MM.1S (cell line): ENCODE data around the gene VCPKMT.
"Not testable (repeated sequence)": the region's sequence is repeated elsewhere in the genome, so short reads cannot be mapped to it uniquely, and the experiment has no call there.

Source experiments
- DNase-seq: peaks from one replicate; pipeline ENCODE4 v3.0.0-alpha.2; 2015
- H2AFZ ChIP-seq: fragments of 300-600 bp; sonication (generic); 2 replicates; pipeline ENCODE4 v1.6.0; 2016; ENCODE audit warnings: antibody characterized with exemption, low read length
- H3F3A ChIP-seq: fragments of 300-600 bp; sonication (generic); 2 replicates; pipeline ENCODE4 v1.6.1; 2016; ENCODE audit warnings: mild to moderate bottlenecking, antibody characterized with exemption, low read length, moderate library complexity, mixed read lengths; ENCODE audit not compliant: insufficient read depth
- H3K27ac ChIP-seq: fragments of 300-600 bp; sonication (generic); 2 replicates; pipeline ENCODE4 v1.5.1; 2016; ENCODE audit warnings: mild to moderate bottlenecking, low read length
- H3K27me3 ChIP-seq: fragments of 300-600 bp; sonication (generic); replicated peaks from 2 replicates; pipeline ENCODE4 v1.6.0; 2016; ENCODE audit warnings: low read length; ENCODE audit not compliant: insufficient read depth
- H3K36me3 ChIP-seq: fragments of 300-600 bp; sonication (generic); replicated peaks from 2 replicates; pipeline ENCODE4 v1.6.1; 2016; ENCODE audit warnings: mild to moderate bottlenecking, low read length, mixed read lengths; ENCODE audit not compliant: insufficient read depth
- H3K4me1 ChIP-seq: fragments of 300-600 bp; sonication (generic); 2 replicates; pipeline ENCODE4 v1.6.1; 2016; ENCODE audit warnings: low read length, mixed read lengths
- H3K4me2 ChIP-seq: fragments of 300-600 bp; sonication (generic); 2 replicates; pipeline ENCODE4 v1.6.0; 2016; ENCODE audit warnings: low read depth, low read length
- H3K4me3 ChIP-seq: fragments of 300-600 bp; sonication (generic); 2 replicates; pipeline ENCODE4 v1.5.1; 2016; ENCODE audit warnings: low read length, mixed read lengths
- H3K79me2 ChIP-seq: fragments of 300-600 bp; sonication (generic); 2 replicates; pipeline ENCODE4 v1.6.1; 2016; ENCODE audit warnings: mixed run types, low read length, mixed read lengths
- H3K9ac ChIP-seq: fragments of 300-600 bp; sonication (generic); 2 replicates; pipeline ENCODE4 v1.6.1; 2016; ENCODE audit warnings: low read length, mixed read lengths
- H3K9me2 ChIP-seq: fragments of 300-600 bp; sonication (generic); replicated peaks from 2 replicates; pipeline ENCODE4 v1.6.1; 2016; ENCODE audit warnings: mild to moderate bottlenecking, low read length, mixed read lengths; ENCODE audit not compliant: insufficient read depth
- H3K9me3 ChIP-seq: fragments of 300-600 bp; sonication (generic); replicated peaks from 2 replicates; pipeline ENCODE4 v1.6.1; 2016; ENCODE audit warnings: mild to moderate bottlenecking, low read length, mixed read lengths; ENCODE audit not compliant: insufficient read depth
- H4K20me1 ChIP-seq: fragments of 300-600 bp; sonication (generic); 2 replicates; pipeline ENCODE4 v1.6.1; 2016; ENCODE audit warnings: mild to moderate bottlenecking, low read length, moderate library complexity, mixed read lengths; ENCODE audit not compliant: insufficient read depth
- CTCF ChIP-seq: fragments of 300-600 bp; sonication (generic); IDR thresholded peaks from 2 replicates; pipeline ENCODE4 v1.5.1; 2016; ENCODE audit warnings: antibody characterized with exemption, low read length, mixed read lengths
- EZH2 ChIP-seq: fragments of 300-600 bp; sonication (generic); optimal IDR thresholded peaks from 2 replicates; pipeline ENCODE3; 2017; ENCODE audit warnings: low read depth, mild to moderate bottlenecking, antibody characterized with exemption, low read length, mixed read lengths
- EZH2phosphoT487 ChIP-seq: fragments of 300-600 bp; sonication (generic); IDR thresholded peaks from 2 replicates; pipeline ENCODE4 v1.6.1; 2018; ENCODE audit warnings: antibody characterized with exemption, low read length

The VCPKMT gene

GRCh38 chr14:50083467-50084337, 32.7 kb downstream of the VCPKMT start:
- H3K9me3 ChIP-seq: no peaks in the 10 kb centered on the region
- H3F3A ChIP-seq: peaks cover 26% of the 10 kb centered on the region
- H3K4me3 ChIP-seq: peak overlapping the region; percentile 29; the same call in 1 of the 2 replicates
- peak overlapping the region; percentile 99 for H3K27ac ChIP-seq
- no peak overlapping the region for H2AFZ ChIP-seq
- peak overlapping the region; percentile 61 for H3K4me2 ChIP-seq
- no peaks in the 10 kb centered on the region for H3K9me2 ChIP-seq
- no peaks in the 10 kb centered on the region for H3K79me2 ChIP-seq
- DNase-seq: peak; percentile 18
- no peaks in the 10 kb centered on the region for H3K36me3 ChIP-seq
- TF ChIP-seq EZH2: no peak
- no peak for TF ChIP-seq CTCF
- TF ChIP-seq EZH2phosphoT487: no peak
- H3K9ac ChIP-seq: peak overlapping the region; percentile 73
- peaks cover 38% of the 10 kb centered on the region for H3K4me1 ChIP-seq
- no peaks in the 10 kb centered on the region for H4K20me1 ChIP-seq
- H3K27me3 ChIP-seq: no peaks in the 10 kb centered on the region

- Histone ChIP-seq H3K27ac (peak overlapping the region; percentile 99), H3K9me2 (no peaks in the 10 kb centered on the region), H4K20me1 (no peaks in the 10 kb centered on the region), H3K4me3 (peak overlapping the region; percentile 29; the same call in 1 of the 2 replicates), H3F3A (peaks cover 24% of the 10 kb centered on the region), H3K4me1 (peaks cover 35% of the 10 kb centered on the region), H3K79me2 (no peaks in the 10 kb centered on the region), H3K9me3 (no peaks in the 10 kb centered on the region), H3K4me2 (peak overlapping the region; percentile 61), H2AFZ (no peak overlapping the region), H3K9ac (peak overlapping the region; percentile 73), H3K36me3 (no peaks in the 10 kb centered on the region), H3K27me3 (no peaks in the 10 kb centered on the region)
- DNase-seq: peak; percentile 82
- TF ChIP-seq EZH2 (no peak), CTCF (no peak), EZH2phosphoT487 (no peak)
Observed at GRCh38 chr14:50082784-50083466, 33.4 kb downstream of the VCPKMT start.

- H3K27me3 ChIP-seq: no peaks in the 10 kb centered on the region
- peak overlapping the region; percentile 50; the same call in 1 of the 2 replicates for H3K9ac ChIP-seq
- no peak overlapping the region for H2AFZ ChIP-seq
- no peak for TF ChIP-seq EZH2phosphoT487
- no peak for TF ChIP-seq EZH2
- TF ChIP-seq CTCF: no peak
- H3K4me1 ChIP-seq: peaks cover 29% of the 10 kb centered on the region
- no peaks in the 10 kb centered on the region for H3K9me2 ChIP-seq
- peak overlapping the region; percentile 99; the same call in 1 of the 2 replicates for H3K27ac ChIP-seq
- no peak for DNase-seq
- H3K9me3 ChIP-seq: no peaks in the 10 kb centered on the region
- H3K36me3 ChIP-seq: no peaks in the 10 kb centered on the region
- H3K79me2 ChIP-seq: no peaks in the 10 kb centered on the region
- H4K20me1 ChIP-seq: no peaks in the 10 kb centered on the region
- peaks cover 18% of the 10 kb centered on the region for H3F3A ChIP-seq
- peak overlapping the region; percentile 61; the same call in 1 of the 2 replicates for H3K4me2 ChIP-seq
- H3K4me3 ChIP-seq: no peak overlapping the region
Observed at GRCh38 chr14:50082308-50082742, 34.0 kb downstream of the VCPKMT start.

GRCh38 chr14:50079103-50079502, 37.3 kb downstream of the VCPKMT start:
- H3K4me2 ChIP-seq, H3K36me3 ChIP-seq: not testable (repeated sequence)
- peaks cover 19% of the 10 kb centered on the region for H3K4me1 ChIP-seq

GRCh38 chr14:50073663-50074062, 42.7 kb downstream of the VCPKMT start:
- not testable (repeated sequence) for H3K4me1 ChIP-seq, H3K4me2 ChIP-seq, H3K4me3 ChIP-seq, H3F3A ChIP-seq, H3K79me2 ChIP-seq, H3K27me3 ChIP-seq, H3K9ac ChIP-seq, H3K27ac ChIP-seq, DNase-seq, H4K20me1 ChIP-seq, H3K9me3 ChIP-seq, H3K9me2 ChIP-seq, H3K36me3 ChIP-seq, H2AFZ ChIP-seq

More at GRCh38 chr14:50079103-50079502, 37.3 kb downstream of the VCPKMT start:
- H3K9me3 ChIP-seq, H3K9ac ChIP-seq, H4K20me1 ChIP-seq, DNase-seq, H3K4me3 ChIP-seq, H3K9me2 ChIP-seq, H3K27ac ChIP-seq, H3K27me3 ChIP-seq, H3K79me2 ChIP-seq, H2AFZ ChIP-seq: not testable (repeated sequence)
- peaks cover 13% of the 10 kb centered on the region for H3F3A ChIP-seq
